GM19468 (cell line): ENCODE results near the gene PRKCD.

Experiments used
- ATAC-seq: cut with Tn5 transposase; IDR thresholded peaks from one replicate; pipeline ENCODE4 v1.9.1; 2021; ENCODE audit warnings: mild to moderate bottlenecking, moderate library complexity, moderate number of reproducible peaks; ENCODE audit not compliant: unreplicated experiment; ENCODE audit errors: extremely low read depth

Gene PRKCD

GRCh38 chr3:53187430-53187829 lies 26.4 kb downstream of the PRKCD start:
- no peak for ATAC-seq

GRCh38 chr3:53188136-53188685 lies 27.2 kb downstream of the PRKCD start:
- no peak for ATAC-seq

- no peak for ATAC-seq
These were observed 27.7 kb downstream of the PRKCD start for GRCh38 chr3:53188720-53189119.

- no peak for ATAC-seq
These were observed 28.3 kb downstream of the PRKCD start for GRCh38 chr3:53189276-53189675.

- ATAC-seq: no peak
These were observed 29.6 kb downstream of the PRKCD start for GRCh38 chr3:53190659-53191058.

GRCh38 chr3:53191836-53192480 lies 30.9 kb downstream of the PRKCD start:
- no peak for ATAC-seq

- no peak for ATAC-seq
These were observed 31.6 kb downstream of the PRKCD start for GRCh38 chr3:53192608-53193007.

GRCh38 chr3:53193466-53194209 lies 32.6 kb downstream of the PRKCD start:
- ATAC-seq: no peak

- no peak for ATAC-seq
These were observed 33.4 kb downstream of the PRKCD start for GRCh38 chr3:53194210-53195065.

- ATAC-seq: no peak
These were observed 34.0 kb downstream of the PRKCD start for GRCh38 chr3:53195066-53195450.

GRCh38 chr3:53195602-53196574 lies 34.9 kb downstream of the PRKCD start:
- no peak for ATAC-seq

- no peak for ATAC-seq
These were observed 35.8 kb downstream of the PRKCD start for GRCh38 chr3:53196575-53197407.

GRCh38 chr3:53198256-53198977 lies 37.4 kb downstream of the PRKCD start:
- no peak for ATAC-seq

- no peak for ATAC-seq
These were observed 38.0 kb downstream of the PRKCD start for GRCh38 chr3:53198996-53199395.

- no peak for ATAC-seq
These were observed 38.8 kb downstream of the PRKCD start for GRCh38 chr3:53199834-53200233.

- no peak for ATAC-seq
These were observed 39.8 kb downstream of the PRKCD start for GRCh38 chr3:53200501-53201498.
